ENCODE results near the gene GREM2. TPM values are rescaled to one million over a fixed set of nuclear protein-coding genes. Genes with fewer than 3 reads are reported as not detected.

The GREM2 gene
- total RNA-seq, 1 donor from 2014 or later, result not detected

DNA sequence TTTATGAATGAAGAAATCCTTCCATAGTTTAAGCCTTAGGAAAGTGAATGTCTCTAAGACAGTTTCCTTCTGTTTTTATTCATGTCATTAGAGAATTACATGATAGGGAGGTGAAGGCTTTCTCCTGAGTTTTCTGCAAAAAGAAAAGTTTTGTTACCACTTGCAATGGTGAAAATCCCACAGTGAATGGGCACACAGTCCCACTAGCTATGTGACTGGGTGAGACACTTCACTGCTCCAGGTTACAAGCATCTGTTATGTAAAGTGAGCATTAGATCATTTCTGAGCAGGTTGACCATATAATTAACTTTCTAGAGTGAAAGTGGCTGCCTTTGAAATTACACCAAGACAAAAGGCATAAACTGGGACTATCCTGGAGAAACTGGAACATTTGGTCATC lies 38.9 kb upstream of the GREM2 start:
- Mint-ChIP-seq H3K4me3 (no peak overlapping the region), H3K27me3 (no peaks in the 10 kb centered on the region), H3K4me1 (no peaks in the 10 kb centered on the region), H3K27ac (no peak overlapping the region), H3K36me3 (ENCODE audit: low read depth) (no peaks in the 10 kb centered on the region), H3K9me3 (no peaks in the 10 kb centered on the region)
- TF ChIP-seq, protein P1, sequence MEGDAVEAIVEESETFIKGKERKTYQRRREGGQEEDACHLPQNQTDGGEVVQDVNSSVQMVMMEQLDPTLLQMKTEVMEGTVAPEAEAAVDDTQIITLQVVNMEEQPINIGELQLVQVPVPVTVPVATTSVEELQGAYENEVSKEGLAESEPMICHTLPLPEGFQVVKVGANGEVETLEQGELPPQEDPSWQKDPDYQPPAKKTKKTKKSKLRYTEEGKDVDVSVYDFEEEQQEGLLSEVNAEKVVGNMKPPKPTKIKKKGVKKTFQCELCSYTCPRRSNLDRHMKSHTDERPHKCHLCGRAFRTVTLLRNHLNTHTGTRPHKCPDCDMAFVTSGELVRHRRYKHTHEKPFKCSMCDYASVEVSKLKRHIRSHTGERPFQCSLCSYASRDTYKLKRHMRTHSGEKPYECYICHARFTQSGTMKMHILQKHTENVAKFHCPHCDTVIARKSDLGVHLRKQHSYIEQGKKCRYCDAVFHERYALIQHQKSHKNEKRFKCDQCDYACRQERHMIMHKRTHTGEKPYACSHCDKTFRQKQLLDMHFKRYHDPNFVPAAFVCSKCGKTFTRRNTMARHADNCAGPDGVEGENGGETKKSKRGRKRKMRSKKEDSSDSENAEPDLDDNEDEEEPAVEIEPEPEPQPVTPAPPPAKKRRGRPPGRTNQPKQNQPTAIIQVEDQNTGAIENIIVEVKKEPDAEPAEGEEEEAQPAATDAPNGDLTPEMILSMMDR (IDR thresholded peaks at IDR 0.05), result no peak
- intact Hi-C loops (cut with micrococcal nuclease), result no loop called here
- ChIA-PET CTCF (no interaction called here), POLR2A (no interaction called here)
- ATAC-seq (ENCODE audit: low read depth) (no peak), DNase-seq (no peak)

DNA sequence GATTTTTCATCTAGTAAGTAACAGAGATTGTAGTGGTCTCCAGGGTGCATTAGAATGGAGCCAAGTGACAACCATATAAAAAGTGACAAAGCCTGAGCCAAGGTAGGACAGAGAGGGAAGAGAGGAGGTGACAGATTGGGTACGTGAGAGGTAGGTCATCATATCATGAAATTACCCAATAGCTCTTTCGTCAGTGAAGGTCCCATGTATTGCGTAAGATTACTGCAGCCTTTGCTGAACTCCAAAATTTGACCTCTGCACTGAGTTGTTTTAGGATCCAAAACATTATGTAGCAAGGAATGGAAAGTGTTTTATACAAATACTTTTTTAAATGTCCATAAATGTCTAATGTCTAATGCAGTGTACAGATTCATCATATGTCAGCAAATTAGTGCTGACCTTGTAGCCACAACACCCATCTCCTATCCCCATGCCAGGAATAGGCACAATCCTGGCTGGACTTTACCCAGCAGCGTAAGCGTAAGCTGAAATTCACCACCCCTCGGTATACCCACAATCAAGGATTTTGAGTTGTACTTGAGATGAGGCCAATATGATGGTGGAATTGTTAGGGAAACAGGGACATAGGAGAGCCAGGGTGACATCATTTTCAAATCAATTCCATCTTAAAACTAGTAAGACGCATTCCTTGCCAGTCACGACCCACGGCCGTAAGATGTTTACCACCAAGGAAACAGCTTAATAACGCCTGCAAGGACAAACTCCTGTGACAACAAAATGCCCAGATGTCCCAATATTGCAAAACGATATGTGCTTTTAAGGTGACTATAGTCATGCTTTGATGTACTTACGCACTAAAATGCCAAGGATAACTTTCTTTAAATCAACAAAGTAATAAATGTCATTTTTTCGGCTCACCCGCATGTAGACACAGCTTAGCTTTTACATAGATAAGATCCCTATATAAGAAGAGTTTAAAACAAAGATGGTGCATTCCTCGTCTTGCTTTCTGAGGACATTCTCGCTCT lies 38.1 kb upstream of the GREM2 start:
- no peaks in the 10 kb centered on the region for H3K27me3 Mint-ChIP-seq
- POLR2A ChIA-PET, result no interaction called here
- TF ChIP-seq, protein P1 (IDR thresholded peaks at IDR 0.05), result no peak
- H3K4me3 Mint-ChIP-seq, result no peak overlapping the region
- no peak overlapping the region for H3K27ac Mint-ChIP-seq
- DNase-seq (no peak), ATAC-seq (ENCODE audit: low read depth) (no peak)
- CTCF ChIA-PET, result no interaction called here
- H3K4me1 Mint-ChIP-seq, result no peaks in the 10 kb centered on the region
- no peaks in the 10 kb centered on the region for H3K9me3 Mint-ChIP-seq
- no peaks in the 10 kb centered on the region for H3K36me3 Mint-ChIP-seq (ENCODE audit: low read depth)
- intact Hi-C loops (cut with micrococcal nuclease), result no loop called here

DNA sequence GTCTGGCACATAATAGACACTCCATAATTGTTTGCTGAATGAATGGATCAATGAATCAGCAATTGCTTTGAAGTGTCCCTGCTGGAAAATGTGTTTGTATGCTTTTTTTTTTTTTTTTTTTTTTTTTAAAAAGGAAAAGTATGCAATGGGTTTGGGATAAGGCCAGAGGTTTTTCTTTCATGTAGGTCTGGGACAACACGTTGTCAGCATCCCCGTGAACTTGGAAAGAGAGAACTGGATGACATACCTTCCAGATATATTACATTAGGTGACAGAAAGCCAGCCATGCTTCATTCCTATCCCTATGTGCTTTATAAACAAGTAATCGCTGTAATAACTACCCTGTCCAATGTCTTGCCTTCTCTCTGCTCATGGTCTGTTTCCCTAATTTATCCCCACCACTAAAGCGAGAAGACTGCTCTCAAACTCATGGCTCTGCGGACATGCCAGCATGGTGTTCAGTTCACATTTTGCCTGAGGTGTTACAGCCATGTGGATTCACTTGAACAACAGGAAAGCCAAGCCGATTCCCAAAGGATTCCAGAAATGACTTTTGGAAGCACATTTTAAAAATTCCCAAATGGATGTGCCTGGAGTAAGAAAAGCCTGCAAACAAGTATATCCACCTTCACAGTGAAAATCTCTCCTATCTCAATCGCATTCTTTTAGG lies 34.8 kb upstream of the GREM2 start:
- H3K27ac Mint-ChIP-seq, result no peak overlapping the region
- H3K4me3 Mint-ChIP-seq, result no peak overlapping the region
- TF ChIP-seq, protein P1 (IDR thresholded peaks at IDR 0.05), result no peak
- DNase-seq (no peak), ATAC-seq (ENCODE audit: low read depth) (no peak)
- ChIA-PET POLR2A (no interaction called here), CTCF (no interaction called here)
- H3K9me3 Mint-ChIP-seq, result no peaks in the 10 kb centered on the region
- intact Hi-C loops (cut with micrococcal nuclease), result no loop called here
- no peaks in the 10 kb centered on the region for H3K36me3 Mint-ChIP-seq (ENCODE audit: low read depth)
- no peaks in the 10 kb centered on the region for H3K4me1 Mint-ChIP-seq
- no peaks in the 10 kb centered on the region for H3K27me3 Mint-ChIP-seq

DNA sequence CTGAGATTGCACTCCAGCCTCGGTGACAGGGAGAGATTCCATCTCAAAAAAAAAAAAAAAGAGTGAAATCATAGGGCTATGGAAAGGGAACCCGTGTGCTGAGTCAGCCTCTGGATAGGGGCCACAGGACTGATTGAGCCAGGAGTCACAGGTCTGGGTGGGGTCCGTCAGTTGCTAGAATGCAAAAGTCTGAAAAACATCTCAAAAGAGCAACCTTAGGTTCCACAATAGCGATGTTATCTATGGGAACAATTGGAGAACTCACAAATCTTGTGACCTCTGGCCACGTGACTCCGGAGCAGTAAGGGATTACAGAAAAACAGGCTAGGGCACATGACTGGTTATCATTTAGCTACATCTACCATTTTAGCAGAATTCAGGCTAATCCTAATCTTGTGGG lies 32.8 kb upstream of the GREM2 start:
- intact Hi-C loops (cut with micrococcal nuclease), result no loop called here
- Mint-ChIP-seq H3K27ac (no peak overlapping the region), H3K4me3 (no peak overlapping the region), H3K27me3 (no peaks in the 10 kb centered on the region), H3K9me3 (no peaks in the 10 kb centered on the region), H3K4me1 (no peaks in the 10 kb centered on the region), H3K36me3 (ENCODE audit: low read depth) (no peaks in the 10 kb centered on the region)
- DNase-seq, result no peak
- no peak for ATAC-seq (ENCODE audit: low read depth)
- ChIA-PET POLR2A (no interaction called here), CTCF (no interaction called here)
- TF ChIP-seq, protein P1 (IDR thresholded peaks at IDR 0.05), result no peak

DNA sequence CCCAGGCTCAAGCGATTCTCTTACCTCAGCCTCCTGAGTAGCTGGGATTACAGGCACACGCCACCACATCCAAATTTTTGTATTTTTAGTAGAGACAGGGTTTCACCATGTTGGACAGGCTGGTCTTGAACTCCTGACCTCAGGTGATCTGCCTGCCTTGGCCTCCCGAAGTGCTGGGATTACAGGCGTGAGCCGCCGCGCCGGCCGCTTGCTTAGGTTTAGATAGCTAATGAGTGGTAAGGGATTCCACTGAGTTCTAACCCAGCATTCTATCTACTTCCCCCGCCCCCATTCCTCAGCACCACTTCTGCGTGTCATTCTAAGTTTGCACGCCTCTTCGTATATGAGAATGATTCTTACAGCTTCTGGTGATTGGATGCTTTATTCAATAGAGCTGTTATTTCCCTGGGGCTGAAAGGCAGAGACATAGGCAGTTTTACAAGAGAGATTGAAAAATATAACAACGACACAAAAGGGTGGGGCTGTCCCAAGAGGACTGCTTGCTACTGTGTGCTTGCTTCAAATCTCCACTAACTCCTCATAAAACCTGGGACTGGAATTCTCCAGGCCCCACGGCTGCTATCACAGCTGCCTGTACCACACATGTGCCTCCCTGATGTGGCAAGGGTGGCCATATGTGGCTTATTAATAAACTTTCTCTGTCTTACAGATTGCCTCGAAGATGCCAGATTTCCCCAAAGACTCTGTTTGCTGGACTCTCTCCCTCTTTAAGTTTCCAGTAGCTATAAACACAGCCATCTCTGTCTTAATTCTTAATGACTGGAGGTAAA lies 23.7 kb upstream of the GREM2 start:
- no peak overlapping the region for H3K4me3 Mint-ChIP-seq
- no peak overlapping the region for H3K27ac Mint-ChIP-seq
- H3K36me3 Mint-ChIP-seq (ENCODE audit: low read depth), result no peaks in the 10 kb centered on the region
- no peaks in the 10 kb centered on the region for H3K4me1 Mint-ChIP-seq
- CTCF ChIA-PET, result no interaction called here
- TF ChIP-seq, protein P1 (IDR thresholded peaks at IDR 0.05), result no peak
- intact Hi-C loops (cut with micrococcal nuclease), result no loop called here
- H3K9me3 Mint-ChIP-seq, result no peaks in the 10 kb centered on the region
- no peak for ATAC-seq (ENCODE audit: low read depth)
- no peak for DNase-seq
- no peaks in the 10 kb centered on the region for H3K27me3 Mint-ChIP-seq
- POLR2A ChIA-PET, result no interaction called here
